Heart left ventricle (tissue), 13 donors: ENCODE results near the gene KCNQ1OT1.

Source experiments
- CTCF ChIP-seq, 12 donors: fragments of 200-600 bp; sonication (generic) in 4 of 12; IDR thresholded peaks; one replicate each; pipeline versions ENCODE4 v1.5.0 to v1.8.0; 2018 to 2022; ENCODE audit warnings: antibody characterized with exemption in 12 of 12, mild to moderate bottlenecking in 5 of 12
- POLR2A ChIP-seq, 2 donors: fragments of 450-650 bp; IDR thresholded peaks; one replicate each; pipeline ENCODE4 v1.6.1; 2017; ENCODE audit warnings: antibody characterized with exemption in 2 of 2, mild to moderate bottlenecking in 2 of 2, moderate library complexity in 2 of 2
- donor health status: ischemic (EF 13 %, LVEDD 7.1; RV severe dilation, severe dysfunction).
- donor health status: DM: no; HTN: yes; CAD: no.
- donor health status: DM: no; HTN: no; CAD: no.
- donor health status: ischemic (EF 25% LVEDD 6.9; RV normal size, moderate dysfunction).
- donor health status: ischemic (EF 25% LVEDD 5.7; RV mildly dilated, moderate dysfunction).
- donor health status: ischemic (EF 35%, LVEDD 5.7; RV mildly dilated, moderate dysfunction).
- donor health status: nonischemic (EF 11% LVEDD 7.7; RV severe dilation, severe dysfunction).
- donor health status: DM: yes; HTN: yes; CAD: no.
- donor health status: PGD.
- donor health status: ischemic (EF 29% LVEDD 5.4; RV normal size, mild dysfunction).
- donor health status: nonischemic (EF 23%, LVEDD 6.1; RV moderate dilation, normal function).

- TF ChIP-seq POLR2A (IDR thresholded peaks at IDR 0.05): no peak
- TF ChIP-seq CTCF (IDR thresholded peaks at IDR 0.05): no peak
Measured at GRCh38 chr11:2706321-2706720, 6.5 kb upstream of the KCNQ1OT1 start.
